Measurements from ENCODE around the gene LDHD.

LDHD gene

DNA sequence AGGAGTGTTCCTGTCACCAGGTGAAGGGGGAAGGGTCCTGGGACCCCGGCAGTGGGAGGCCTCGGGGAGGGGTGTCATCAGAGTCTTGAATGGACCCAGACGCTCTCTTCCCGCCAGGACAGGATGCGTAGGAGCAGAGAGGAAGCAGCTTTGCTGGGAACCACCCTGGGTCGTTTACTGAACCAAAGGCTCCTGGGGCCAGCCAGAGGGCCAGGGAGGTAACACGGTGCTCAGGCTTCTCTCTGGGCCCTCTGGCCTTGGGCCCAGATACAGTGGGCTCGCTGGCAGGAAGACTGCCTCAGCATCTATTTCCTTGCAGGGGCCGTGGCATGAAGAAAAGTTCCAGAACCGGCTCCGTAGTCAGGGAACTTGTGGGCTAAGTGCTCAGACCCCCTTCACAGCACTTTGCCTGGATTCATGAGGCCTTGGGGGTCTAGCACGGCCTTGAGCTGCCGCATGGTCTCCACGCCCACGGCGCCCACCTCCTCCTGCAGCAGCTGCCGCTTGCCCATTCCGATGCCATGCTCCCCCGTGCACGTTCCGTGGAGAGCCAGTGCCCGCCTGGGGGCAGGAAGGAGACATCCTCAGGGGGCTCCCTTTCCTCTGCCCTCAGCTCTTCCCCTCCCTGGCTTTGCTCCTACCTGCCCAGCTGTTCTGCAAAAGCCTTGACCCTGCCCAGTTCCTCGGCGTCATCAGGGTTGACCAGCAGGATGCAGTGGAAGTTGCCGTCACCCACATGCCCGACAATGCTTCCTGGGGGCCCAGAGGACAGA lies 4.4 kb downstream of the LDHD start:
- peak overlapping the region in 1 of 2 donors; percentile 57 for H3K27ac Mint-ChIP-seq
- H3K9me3 Mint-ChIP-seq = no peaks in the 10 kb centered on the region
- no peak for DNase-seq
- no peak overlapping the region for H3K4me3 Mint-ChIP-seq
- no peaks in the 10 kb centered on the region for H3K36me3 Mint-ChIP-seq (ENCODE audit: insufficient read depth)
- ATAC-seq (replicated peaks) = no peak
- H3K27me3 Mint-ChIP-seq = peaks cover 24 to 31% of the 10 kb centered on the region in 2 donors
- H3K4me1 Mint-ChIP-seq (ENCODE audit: low read depth in 2 of 2) = peaks cover 16 to 25% of the 10 kb centered on the region in 2 donors

DNA sequence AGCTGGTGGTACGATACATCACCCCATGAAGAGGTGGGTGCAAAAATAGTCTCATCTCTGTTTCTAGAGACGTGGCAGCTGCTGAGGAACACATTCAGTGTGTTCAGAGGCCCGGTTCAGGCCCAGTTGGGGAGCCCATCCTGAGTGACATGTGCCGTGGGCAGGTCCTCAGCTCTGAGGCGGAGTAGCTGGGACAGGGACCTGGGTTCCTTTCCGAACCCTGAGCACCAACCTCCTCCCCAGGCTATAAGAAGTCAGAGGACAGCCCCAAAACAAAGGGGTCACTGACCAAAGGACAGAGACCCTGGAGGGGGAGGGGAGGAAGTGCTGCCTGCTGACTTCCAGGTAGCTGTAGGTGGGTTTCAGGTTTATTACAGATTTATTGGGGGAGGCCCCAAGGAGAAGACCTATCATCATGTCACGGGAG lies 5.1 kb downstream of the LDHD start:
- Mint-ChIP-seq H3K27me3 (peaks cover 24 to 31% of the 10 kb centered on the region in 2 donors), H3K36me3 (ENCODE audit: insufficient read depth) (no peaks in the 10 kb centered on the region), H3K27ac (peak overlapping the region in 1 of 2 donors; percentile 57), H3K4me3 (no peak overlapping the region), H3K9me3 (no peaks in the 10 kb centered on the region), H3K4me1 (ENCODE audit: low read depth in 2 of 2) (peaks cover 16 to 24% of the 10 kb centered on the region in 2 donors)
- ATAC-seq (replicated peaks) (peak; percentile 26), DNase-seq (no peak)

DNA sequence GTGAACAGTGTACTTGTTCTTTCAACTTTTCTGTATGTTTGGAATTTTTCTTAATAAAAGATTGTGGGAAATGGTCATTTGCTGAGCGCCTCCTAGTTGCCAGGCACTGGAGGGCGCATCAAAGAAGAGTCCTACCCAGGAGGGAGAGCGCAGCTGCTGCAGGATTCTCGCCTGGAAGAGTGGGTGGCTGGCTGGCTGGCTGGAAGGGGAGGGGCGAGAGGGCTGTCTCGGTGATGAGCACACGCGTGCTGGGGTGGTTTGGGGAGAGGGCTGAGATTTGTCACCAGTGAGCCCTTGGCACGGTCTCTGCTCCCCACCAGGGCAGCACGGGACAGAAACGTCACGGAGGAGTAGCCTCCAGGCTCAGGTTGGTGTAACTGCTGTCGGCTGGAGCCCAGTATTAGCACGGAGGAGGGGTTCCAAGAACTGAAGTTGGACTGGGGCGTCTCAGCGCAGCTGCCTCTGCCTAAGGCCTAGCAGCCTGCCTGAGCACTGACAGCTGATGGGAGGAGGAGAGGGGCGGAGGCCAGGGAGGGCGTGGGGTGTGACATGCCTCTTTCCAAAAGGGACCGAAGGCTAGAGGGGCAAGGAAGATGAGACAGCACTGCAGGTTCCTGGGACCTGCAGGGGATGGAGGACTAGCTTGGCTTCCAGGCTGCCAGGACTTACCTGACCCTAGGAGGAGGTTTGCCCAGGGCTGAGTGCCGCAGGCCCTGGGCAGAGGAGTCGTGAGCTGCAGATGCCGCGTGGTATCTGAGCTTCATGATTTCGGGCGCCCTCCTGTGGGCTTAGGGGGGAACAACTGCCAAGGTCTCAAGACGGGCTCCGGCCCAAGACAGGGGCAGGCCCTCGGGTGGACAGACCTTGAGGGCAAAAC lies 5.7 kb downstream of the LDHD start:
- DNase-seq (peak; percentile 73 to 80 (median 75)), ATAC-seq (replicated peaks) (peak; percentile 81)
- H3K36me3 Mint-ChIP-seq (ENCODE audit: insufficient read depth) = no peaks in the 10 kb centered on the region
- peak overlapping the region; percentile 45 to 66 for H3K4me3 Mint-ChIP-seq
- no peaks in the 10 kb centered on the region for H3K9me3 Mint-ChIP-seq
- peaks cover 16 to 25% of the 10 kb centered on the region in 2 donors for H3K4me1 Mint-ChIP-seq (ENCODE audit: low read depth in 2 of 2)
- H3K27ac Mint-ChIP-seq = peak overlapping the region; percentile 57 to 91
- H3K27me3 Mint-ChIP-seq = peaks cover 24 to 31% of the 10 kb centered on the region in 2 donors

DNA sequence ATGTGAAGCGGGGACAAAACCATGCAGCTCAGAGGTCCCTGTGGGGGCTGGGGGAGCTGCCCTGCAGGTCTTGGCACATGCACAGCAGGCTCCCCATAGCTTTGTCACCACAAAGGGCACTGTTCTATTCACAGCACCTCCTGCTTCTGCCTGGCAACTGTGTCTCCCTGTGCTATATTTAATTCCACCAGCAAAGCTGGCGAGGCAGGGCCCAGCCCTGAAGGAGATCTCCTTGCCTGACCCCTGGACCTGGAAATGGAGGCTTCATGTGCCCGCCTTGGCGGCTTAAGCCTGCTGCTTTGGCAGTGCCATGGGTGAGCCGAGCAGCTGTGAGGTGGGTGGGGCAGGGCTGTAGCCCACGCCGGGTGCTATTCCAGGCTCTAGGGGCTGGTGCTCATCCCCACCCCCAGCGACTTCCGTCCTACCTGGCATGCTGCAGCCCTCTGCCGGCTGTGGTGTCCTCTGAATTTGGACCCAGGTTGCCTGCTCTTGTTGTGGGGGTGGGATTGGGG lies 6.8 kb downstream of the LDHD start:
- H3K36me3 Mint-ChIP-seq (ENCODE audit: insufficient read depth) = no peaks in the 10 kb centered on the region
- peaks cover 16 to 28% of the 10 kb centered on the region in 2 donors for H3K4me1 Mint-ChIP-seq (ENCODE audit: low read depth in 2 of 2)
- peaks cover 24 to 31% of the 10 kb centered on the region in 2 donors for H3K27me3 Mint-ChIP-seq
- no peak for ATAC-seq (replicated peaks)
- peak overlapping the region in 1 of 2 donors; percentile 65 for H3K4me3 Mint-ChIP-seq
- DNase-seq = no peak
- H3K27ac Mint-ChIP-seq = peak overlapping the region; percentile 67 to 80
- no peaks in the 10 kb centered on the region for H3K9me3 Mint-ChIP-seq

DNA sequence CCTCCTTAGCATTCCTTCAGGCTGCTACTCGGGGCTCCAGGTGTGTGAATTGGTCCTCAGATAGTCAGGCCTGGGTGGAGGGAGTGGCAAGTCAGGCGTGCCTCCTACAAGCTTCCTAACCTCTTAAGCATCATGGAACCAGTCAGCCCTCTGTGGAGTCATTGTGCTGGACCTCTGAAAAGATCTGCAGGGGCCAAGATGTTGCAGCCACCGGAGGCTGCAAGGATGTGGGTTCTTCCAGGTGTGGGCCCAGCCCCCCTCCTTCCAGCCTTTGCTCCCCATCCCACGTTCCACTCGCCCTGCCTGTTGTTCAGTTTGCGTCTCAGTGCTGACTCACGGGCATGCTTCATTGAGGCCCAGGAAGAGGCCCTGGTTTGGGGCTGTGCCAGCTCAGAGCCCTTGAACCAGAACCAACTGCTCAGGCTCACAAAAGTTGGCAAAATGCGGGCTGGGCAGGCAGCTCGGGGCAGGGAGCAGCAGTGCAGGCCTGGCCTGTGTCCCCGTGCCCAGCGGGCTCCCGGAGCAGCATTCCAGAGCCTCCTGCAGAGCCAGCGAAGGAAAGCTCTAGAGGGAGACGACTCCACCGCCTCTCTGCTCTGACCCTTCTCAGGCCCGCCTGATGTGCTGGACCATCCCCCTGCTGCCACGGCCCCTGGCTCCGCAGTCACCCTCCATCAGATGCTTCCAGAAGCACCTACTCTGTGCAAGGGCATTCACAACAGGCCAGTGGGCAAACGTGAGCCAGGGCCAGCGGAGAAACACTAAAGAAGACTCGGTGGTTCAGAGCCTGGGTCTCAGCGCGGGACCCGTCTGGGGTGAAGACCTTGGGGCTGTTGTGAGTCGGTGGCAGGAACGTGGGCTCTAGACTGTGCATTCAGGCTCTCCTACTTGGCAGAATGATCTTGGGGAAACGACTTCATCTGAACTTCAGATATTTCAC lies 7.5 kb downstream of the LDHD start:
- Mint-ChIP-seq H3K36me3 (ENCODE audit: insufficient read depth) (no peaks in the 10 kb centered on the region), H3K27ac (peak overlapping the region; percentile 67 to 80), H3K9me3 (peaks cover 0 to 3% of the 10 kb centered on the region in 2 donors), H3K4me1 (ENCODE audit: low read depth in 2 of 2) (peaks cover 16 to 28% of the 10 kb centered on the region in 2 donors), H3K4me3 (peak overlapping the region; percentile 53 to 65), H3K27me3 (peaks cover 24 to 31% of the 10 kb centered on the region in 2 donors)
- ATAC-seq (replicated peaks) (peak; percentile 69), DNase-seq (peak in 2 of 3 experiments; percentile 42 to 47)

DNA sequence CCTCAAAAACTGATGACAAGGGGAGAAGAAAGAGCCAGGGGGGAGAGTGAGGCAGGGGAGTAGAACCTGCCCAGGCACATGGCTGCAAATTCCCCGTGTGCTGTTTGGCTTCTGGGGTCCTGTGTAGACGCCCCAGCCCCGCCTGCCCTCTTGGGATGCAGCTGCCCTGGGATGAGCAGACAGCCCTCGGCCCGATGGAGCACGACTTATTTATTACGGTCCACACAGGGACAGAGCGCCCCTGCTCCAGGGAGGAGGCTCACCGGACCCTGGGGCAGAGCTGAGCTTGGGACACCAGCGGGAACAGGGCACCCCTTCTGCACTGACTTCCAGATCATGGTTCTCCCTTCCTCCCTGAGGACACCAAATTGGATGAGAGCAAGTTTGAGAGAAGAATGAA lies 9.1 kb downstream of the LDHD start:
- DNase-seq (no peak), ATAC-seq (replicated peaks) (no peak)
- Mint-ChIP-seq H3K27ac (no peak overlapping the region), H3K27me3 (peaks cover 17 to 19% of the 10 kb centered on the region in 2 donors), H3K4me3 (no peak overlapping the region), H3K36me3 (ENCODE audit: insufficient read depth) (no peaks in the 10 kb centered on the region), H3K4me1 (ENCODE audit: low read depth in 2 of 2) (peaks cover 16 to 31% of the 10 kb centered on the region in 2 donors), H3K9me3 (peaks cover 0 to 4% of the 10 kb centered on the region in 2 donors)

DNA sequence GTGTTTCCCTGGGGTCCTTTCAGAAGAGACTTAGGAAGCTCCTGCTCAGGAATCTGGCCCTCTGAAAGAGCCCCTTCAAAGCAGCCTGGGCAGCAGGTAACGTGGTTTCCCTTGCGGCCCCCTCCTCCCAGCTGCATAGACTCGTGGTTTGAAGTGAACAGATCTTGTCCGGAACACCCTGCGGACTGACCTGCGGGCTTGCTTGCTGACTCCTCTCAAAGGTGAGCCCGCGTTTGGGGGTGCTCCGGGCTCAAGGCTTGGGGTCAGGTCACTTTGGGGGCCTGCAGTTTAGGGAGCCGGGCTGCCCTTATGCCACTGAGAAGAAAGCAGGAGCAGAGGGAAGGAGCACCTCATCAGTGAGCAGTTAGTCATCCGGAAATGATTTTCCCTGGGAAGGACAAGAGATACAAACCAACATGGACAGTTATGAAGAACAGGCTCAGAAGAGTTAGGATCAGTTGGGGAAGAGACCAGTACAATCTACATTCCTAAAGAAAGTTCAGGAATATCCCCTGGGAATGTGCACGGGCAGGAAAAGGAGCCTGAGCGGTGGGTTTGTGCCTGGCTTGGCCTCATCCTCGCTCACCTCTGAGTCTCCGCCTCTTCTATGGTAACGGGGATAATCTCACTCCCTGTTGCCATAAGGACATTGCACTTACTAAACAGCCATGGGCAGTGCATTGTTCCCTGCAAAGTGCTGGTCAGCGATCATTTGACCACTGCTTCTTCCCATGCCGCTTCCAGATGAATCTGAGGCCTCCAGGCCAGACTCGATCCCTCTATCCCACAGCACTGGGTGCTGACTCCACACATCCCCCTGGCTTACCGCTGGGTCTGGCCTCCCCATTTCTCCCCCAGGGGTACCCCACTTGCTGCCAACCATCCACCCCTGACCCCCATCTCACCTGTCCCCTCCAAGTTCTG lies 10.0 kb downstream of the LDHD start:
- Mint-ChIP-seq H3K9me3 (peaks cover 0 to 4% of the 10 kb centered on the region in 2 donors), H3K36me3 (ENCODE audit: insufficient read depth) (no peaks in the 10 kb centered on the region), H3K4me3 (peak overlapping the region in 1 of 2 donors; percentile 65), H3K27ac (no peak overlapping the region), H3K27me3 (peaks cover 10% of the 10 kb centered on the region in 2 donors), H3K4me1 (ENCODE audit: low read depth in 2 of 2) (peaks cover 16 to 33% of the 10 kb centered on the region in 2 donors)
- no peak for ATAC-seq (replicated peaks)
- no peak for DNase-seq

DNA sequence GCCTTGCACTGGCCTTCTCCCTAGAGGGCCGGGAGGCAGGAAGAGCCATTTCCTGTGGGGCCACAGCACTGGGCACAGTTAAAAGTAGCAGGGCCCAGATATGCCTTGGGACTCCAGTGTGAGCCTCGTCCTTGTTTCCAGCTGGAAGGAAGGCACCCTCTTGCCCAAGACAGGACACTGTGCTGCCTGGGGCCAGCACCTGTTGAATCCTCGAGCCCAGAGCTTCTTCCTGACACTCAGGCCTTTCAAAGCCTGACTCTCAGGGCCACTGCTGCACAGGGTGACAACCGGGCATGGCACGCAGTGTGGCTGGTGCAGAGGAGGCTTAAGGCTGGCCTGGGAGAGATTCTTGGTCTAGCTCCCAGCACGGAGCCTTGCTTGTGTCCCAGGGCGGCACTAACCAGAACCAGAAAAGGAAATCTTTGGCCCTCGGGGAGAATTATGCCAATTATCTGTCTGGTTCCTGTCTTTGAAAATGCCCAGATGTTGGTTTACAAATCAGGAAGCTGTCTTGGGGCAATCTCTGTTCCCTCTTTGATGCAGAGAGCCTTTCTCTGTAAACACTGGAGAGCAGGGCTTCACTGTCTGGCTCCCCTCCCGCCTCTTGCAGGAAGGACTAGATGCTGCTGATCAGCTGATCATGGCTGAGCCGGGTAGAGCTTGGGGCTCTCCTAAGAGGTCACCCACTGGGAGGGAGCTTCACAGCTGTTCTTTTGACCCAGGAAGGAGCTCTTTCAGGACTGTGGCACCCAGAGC lies 11.1 kb downstream of the LDHD start:
- no peak for ATAC-seq (replicated peaks)
- DNase-seq = no peak
- H3K4me1 Mint-ChIP-seq (ENCODE audit: low read depth in 2 of 2) = peaks cover 11 to 25% of the 10 kb centered on the region in 2 donors
- no peak overlapping the region for H3K27ac Mint-ChIP-seq
- H3K9me3 Mint-ChIP-seq = peaks cover 0 to 4% of the 10 kb centered on the region in 2 donors
- H3K36me3 Mint-ChIP-seq (ENCODE audit: insufficient read depth) = no peaks in the 10 kb centered on the region
- H3K4me3 Mint-ChIP-seq = no peak overlapping the region
- peaks cover 1 to 4% of the 10 kb centered on the region in 2 donors for H3K27me3 Mint-ChIP-seq

DNA sequence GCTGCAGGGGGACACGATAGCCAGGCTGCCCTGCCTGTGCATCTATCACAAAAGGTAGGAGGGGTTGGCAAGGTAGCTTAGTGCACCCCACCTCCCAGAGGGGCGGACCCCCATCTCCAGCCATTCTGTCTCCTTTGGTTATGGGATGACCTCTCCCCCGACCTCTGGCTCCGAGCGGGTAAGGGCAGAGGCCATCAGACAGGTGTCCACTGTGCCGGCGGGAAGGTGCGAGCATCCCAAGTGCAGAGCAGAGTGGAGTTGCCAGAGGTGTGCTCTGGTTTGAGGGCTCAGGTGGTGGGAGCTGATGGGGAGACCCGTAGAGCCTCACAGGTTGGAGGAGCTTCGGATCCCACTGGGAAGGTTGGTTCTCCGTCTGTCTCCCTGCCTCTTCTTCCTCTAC lies 11.7 kb downstream of the LDHD start:
- H3K27ac Mint-ChIP-seq = no peak overlapping the region
- H3K27me3 Mint-ChIP-seq = no peaks in the 10 kb centered on the region
- H3K4me3 Mint-ChIP-seq = no peak overlapping the region

DNA sequence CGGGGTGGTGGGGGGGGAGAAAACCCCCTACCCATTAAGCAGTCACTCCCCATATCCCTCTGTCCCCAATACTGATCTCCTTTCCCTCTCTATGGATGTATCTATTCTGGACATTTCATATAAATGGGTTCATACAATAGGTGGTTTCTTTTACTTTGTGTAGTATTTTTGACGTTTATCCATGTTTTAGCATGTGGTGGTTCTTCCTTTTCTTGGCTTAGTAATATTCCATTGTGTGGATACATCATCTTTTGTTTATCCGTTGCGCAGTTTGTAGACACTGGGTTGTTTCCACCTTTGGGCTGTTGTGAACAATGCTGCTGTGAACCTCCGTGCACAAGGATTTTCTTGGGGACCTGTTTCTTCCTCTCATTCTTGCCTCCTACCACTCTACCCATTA lies 12.6 kb downstream of the LDHD start:
- DNase-seq (no peak), ATAC-seq (replicated peaks) (no peak)
- Mint-ChIP-seq H3K27me3 (no peaks in the 10 kb centered on the region), H3K4me3 (no peak overlapping the region), H3K4me1 (ENCODE audit: low read depth in 2 of 2) (peaks cover 10 to 33% of the 10 kb centered on the region in 2 donors), H3K36me3 (ENCODE audit: insufficient read depth) (peaks cover 4% of the 10 kb centered on the region), H3K27ac (no peak overlapping the region), H3K9me3 (peaks cover 0 to 4% of the 10 kb centered on the region in 2 donors)

More for the DNA sequence above, 11.7 kb downstream of the LDHD start:
- no peak for DNase-seq
- H3K4me1 Mint-ChIP-seq (ENCODE audit: low read depth in 2 of 2) = peaks cover 17 to 31% of the 10 kb centered on the region in 2 donors
- ATAC-seq (replicated peaks) = no peak
- peaks cover 2% of the 10 kb centered on the region for H3K36me3 Mint-ChIP-seq (ENCODE audit: insufficient read depth)
- peaks cover 0 to 4% of the 10 kb centered on the region in 2 donors for H3K9me3 Mint-ChIP-seq

DNA sequence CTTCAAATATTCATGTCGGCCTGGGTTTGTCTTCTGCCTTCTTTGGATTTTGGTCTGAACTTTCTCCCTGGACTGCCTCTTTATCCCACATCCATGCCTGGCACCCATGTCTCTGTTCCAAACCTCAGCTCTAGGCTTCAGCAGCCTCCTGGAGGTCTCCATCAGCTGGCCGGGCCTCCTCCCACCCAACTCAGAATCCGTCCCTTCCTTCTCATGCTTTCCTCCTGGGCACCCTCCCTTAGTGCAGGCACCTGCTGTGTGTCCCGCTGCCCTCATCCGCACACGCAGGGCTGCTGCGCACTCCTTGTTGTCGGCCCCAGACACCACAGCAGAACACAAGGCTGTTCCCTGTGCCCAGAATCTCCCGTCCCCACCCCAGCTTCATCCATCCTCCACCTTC lies 14.0 kb downstream of the LDHD start:
- Mint-ChIP-seq H3K9me3 (peaks cover 0 to 4% of the 10 kb centered on the region in 2 donors), H3K4me3 (no peak overlapping the region), H3K27me3 (no peaks in the 10 kb centered on the region), H3K4me1 (ENCODE audit: low read depth in 2 of 2) (peaks cover 7 to 37% of the 10 kb centered on the region in 2 donors), H3K36me3 (ENCODE audit: insufficient read depth) (peaks cover 8% of the 10 kb centered on the region), H3K27ac (peak overlapping the region; percentile 41 to 72)
- DNase-seq (no peak), ATAC-seq (replicated peaks) (no peak)

Data from effector memory CD8-positive, alpha-beta T cell (primary cell).